T-helper 22 cell (primary cell): ENCODE results near the gene OR5C1.
"Not testable (repeated sequence)": the region's sequence is repeated elsewhere in the genome, so short reads cannot be mapped to it uniquely, and the experiment has no call there.

Experiments
- DNase-seq: peaks from one replicate; pipeline ENCODE4 v3.0.0-alpha.2; 2020; ENCODE audit warnings: low read depth

OR5C1 gene

DNA sequence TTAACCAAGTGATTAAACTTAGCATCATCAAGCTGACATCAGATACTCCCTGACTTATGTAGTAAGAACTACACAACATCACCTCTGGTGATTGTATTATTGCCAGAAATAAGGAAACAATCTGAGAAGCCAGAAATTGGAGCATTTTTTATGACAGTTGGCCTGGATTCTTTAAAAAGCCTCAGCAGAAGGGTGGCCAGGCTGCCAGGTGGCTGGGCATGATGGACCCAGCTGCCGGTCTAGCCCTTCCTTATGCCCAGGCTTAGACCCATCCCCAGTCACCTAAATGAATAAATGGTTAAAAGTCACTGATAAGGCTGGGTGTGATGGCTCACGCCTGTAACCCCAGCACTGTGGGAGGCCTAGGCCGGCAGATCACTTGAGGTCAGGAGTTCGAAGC, 24.0 kb downstream of the OR5C1 start:
- no peak for DNase-seq

DNA sequence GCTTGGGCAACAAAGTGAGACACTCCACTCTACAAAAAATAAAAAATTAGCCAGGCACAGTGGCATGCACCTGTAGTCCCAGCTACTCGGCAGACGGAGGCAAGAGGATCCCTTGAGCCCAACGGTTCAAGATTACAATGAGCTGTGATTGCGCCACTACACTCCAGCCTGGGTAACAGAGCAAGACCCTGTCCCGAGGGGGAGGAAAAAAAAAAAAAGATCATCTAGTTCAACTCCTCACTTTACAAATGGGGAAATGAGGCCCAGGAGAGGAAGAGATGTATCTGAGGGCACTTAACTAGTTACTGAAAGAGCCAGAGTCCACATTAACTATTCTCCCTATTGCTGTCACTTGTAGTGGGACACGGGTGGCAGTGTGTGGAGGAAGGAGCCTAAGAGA, 25.8 kb downstream of the OR5C1 start:
- no peak for DNase-seq

DNA sequence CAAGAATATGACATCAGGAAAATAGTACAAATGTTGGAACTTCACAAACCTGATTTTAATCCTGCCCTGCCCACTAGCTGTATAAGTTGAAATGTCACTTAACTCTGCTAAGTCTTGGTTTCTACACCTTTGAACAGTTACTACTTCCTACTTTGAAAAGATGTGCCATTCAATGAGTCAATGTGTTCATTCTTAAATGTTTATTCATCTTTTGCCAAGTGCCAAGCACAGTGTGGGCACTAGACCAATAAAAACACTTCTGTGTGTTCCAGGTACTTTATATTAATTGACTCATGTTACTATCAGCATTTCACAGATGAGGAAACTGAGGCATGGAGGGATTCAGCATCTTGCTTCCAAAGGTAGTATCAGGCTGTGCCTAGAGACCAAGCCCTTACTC, 26.8 kb downstream of the OR5C1 start:
- no peak for DNase-seq

DNA sequence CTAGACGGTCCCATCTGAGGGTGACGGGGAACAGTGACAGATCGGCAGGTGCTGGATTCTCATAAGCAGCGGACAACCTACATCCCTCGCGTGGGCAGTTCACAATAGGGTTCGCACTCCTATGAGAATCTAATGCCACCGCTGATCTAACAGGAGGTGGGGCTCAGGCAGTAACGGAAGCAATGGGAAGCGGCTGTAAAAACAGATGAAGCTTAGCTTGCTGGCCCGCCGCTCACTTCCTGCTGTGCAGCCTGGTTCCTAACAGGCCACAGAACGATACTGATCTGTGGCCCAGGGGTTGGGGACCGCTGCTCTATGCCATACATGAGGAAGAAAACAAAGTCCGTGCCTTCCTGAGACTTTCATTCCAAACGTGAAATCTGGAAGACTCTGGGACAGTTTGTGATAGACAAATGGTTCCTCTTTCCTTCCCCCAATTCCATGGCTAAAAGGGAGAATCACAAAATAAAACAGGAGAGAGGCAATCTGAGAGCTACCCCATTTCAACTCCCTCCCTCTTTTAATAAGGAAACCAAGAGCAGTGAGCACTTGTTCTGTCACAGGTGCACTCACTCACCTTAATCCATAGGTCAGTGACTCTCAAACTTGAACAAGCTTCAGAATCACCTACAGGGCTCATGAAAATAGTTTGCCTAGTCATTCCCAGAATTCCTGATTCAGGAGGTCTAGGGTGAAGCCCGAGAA, 27.6 kb downstream of the OR5C1 start:
- peak; percentile 26 for DNase-seq

DNA sequence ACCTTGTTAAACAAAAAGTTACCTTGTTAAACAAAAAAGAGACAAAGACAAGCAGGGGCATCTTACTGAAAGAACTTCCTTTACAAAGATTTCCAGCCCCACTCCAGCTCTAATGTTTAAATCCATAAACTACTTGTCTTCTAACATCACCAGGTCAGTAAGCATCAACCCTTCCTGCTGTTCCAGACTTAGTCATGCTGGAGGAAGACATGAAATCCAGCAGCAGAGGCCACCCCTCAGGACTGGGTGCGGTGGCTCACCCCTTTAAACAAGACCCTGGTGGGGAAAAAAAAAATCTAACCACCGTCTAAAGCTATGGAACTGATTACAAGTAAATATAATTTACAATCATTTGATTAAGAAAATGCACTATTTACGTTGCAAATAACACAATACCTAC, 30.6 kb downstream of the OR5C1 start:
- no peak for DNase-seq

DNA sequence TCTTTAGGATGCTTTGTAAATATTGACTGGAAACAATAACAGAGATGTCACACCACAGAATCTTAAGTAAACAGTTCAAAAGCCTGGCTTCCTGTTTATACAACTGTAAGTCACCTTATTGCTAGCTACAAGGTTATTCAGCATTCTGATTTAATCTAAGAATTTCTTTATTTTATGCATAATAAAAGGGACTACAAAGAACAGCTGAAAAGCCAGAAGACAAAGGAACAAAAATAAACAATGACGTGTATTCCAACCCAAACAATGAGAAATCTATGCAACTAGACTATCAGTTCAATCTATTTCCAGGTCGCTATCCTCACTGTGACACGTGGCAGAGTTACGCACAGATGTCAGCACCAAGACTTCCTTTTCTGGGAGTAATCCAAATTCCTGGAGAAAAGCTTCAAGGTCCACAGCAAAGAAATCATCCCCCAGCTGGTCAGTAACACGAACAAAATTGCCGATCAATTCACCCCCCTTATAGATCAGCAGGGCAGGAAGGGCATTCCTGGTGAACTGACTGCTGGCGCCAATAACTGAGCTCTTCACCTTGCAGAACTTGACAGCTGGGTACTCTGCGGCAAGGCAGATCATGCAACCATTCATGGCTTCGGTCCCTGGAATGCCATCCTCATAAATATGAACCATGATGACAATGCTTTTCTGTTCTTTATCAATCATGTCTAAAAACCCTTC, 31.2 kb downstream of the OR5C1 start:
- no peak for DNase-seq

DNA sequence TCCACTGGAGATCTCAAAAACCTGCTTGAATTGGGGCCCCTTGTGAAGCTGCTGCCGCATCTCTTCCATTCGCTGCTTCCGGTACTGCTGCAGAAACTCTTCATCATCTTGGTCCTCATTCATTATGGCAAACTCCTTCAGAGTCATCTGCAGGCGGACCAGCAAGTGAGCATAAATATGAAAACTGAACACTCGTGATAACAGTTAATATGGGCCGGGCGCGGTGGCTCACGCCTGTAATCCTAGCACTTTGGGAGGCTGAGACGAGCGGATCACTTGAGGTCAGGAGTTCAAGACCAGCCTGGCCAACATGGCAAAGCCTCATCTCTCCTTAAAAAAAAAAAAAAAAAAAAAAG, 31.7 kb downstream of the OR5C1 start:
- DNase-seq, result no peak

DNA sequence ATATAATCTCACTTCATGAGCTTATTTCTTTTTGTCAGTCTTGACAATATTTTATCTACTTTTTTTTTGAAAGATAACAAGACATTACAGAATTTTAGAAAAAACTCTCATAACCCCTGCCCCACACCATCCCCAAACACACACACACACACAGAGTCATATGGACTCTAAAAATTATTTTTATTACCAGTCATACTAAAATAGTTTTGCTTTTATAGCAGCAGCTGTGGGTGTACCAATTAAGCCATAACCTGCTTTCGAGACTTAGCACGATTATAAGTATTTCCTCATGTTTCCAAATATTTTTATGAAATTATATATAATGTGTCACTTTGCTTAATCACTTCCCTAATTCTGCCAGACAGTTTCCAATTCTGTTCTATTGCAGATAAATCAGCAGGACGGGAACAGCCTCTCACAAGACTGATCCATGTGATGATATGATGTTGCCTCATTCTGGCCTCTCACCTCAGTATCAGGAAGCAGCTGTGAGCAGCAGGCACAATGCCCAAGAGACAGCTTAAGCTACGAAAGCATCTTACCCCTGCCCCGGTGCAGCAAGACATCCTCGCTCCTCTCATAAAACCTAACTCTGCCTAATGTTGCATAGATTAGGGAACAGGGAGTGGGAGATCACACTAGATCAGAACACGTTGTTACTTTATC, 32.7 kb downstream of the OR5C1 start:
- no peak for DNase-seq

DNA sequence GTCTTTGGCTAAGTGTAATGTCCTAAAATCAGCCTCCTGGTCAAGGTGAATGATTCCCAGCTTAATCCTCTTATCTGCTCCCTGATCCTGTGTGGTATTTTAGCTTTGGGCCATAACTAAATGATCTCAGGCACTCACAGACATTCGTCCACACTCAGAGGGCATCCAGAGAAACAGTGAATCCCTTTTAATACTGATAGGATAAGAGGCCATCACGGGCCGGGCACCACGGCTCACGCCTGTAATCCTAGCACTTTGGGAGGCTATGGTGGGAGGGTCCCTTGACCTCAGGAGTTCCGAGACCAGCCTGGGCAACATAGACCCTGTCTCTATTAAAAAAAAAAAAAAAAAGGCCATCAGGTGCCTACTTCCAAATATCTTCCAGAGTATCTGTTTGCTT, 33.3 kb downstream of the OR5C1 start:
- DNase-seq, result no peak

DNA sequence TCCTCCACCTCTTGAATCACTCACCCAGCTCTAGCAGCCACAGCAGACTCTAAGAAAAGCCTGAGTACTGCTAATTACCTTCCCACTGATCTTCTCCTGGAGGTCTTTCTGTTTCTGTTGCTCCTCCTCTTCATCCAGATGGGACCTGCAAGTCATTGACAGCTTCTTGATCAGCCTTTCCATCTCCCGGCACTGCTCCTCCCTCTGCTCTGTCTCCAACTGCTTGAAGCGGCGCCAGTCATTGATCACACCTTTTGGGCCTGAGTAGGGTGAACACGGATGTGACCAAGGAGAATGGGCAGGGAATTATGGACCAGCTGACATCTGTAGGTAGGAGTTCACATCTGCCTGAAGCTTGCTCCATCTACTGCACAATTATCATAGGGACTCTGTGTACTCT, 34.2 kb downstream of the OR5C1 start:
- no peak for DNase-seq

DNA sequence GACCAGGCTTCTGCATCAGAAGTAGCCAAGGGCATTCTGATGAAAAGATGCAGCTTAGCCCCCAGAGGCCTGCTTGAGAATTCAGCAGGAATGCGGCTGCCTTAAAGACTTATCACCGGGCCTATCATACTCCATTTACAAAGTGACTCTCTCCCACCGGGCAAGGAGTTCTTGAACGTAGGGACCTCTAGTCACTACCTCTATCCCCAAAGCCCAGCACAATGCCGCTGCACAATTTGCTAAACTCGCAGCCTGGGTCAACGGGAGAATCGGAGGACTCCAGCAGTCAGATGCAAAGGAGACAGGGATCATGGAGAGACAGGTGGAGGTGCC, 39.0 kb downstream of the OR5C1 start:
- DNase-seq, result no peak

DNA sequence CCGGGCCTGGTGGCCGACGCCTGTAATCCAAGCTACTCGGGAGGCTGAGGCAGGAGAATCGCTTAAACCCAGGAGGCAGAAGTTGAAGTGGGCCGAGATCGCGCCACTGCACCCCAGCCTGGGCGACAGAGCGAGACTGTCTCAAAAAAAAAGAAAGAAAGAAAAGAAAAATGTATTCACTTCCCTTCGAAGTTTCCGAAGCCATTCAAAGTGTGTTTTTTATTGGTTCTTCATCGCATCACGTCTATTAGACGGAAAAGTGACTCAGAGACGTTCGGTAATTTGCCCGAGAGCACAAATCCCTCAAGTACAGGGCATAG, 40.2 kb downstream of the OR5C1 start:
- DNase-seq, result not testable (repeated sequence)

DNA sequence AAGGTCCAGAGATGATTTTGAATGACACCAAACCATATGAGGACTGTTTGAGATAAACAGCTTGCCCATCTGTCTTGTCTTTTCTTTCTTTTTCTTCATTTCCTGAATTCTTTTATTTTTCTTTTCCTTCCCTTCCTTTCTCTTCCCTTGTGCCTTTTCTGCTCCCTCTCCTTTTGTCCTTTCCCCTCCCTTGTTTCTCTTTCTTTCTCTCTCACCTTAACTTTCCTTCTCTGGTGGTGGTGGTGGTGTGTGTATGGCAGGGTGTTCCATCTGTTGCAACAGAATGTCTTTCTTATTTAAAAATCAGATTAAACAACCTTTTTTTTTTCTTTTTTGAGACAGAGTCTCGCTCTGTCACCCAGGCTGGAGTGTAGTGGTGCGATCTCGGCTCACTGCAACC, 43.5 kb downstream of the OR5C1 start:
- DNase-seq, result no peak

DNA sequence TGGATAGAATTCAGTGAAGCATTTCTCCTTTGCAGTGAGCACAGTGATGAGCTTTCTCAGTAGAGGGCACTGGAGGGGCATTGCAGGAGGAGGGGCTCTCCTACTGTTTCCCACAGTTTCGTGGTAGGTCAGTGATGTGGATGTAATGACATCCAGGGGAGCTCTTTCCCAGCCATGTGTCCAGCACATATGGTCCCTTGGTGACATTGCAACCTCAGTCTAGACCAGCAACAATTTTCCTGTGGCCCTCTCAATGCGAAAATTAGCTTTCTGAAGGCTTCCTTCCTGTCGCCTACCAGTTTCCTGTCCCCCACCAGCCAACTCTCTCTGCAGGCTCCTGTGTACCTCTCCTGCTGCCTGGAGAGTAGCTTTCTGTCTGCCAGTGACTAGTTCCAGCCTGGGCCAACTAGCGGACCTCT, 46.6 kb downstream of the OR5C1 start:
- DNase-seq, result no peak

DNA sequence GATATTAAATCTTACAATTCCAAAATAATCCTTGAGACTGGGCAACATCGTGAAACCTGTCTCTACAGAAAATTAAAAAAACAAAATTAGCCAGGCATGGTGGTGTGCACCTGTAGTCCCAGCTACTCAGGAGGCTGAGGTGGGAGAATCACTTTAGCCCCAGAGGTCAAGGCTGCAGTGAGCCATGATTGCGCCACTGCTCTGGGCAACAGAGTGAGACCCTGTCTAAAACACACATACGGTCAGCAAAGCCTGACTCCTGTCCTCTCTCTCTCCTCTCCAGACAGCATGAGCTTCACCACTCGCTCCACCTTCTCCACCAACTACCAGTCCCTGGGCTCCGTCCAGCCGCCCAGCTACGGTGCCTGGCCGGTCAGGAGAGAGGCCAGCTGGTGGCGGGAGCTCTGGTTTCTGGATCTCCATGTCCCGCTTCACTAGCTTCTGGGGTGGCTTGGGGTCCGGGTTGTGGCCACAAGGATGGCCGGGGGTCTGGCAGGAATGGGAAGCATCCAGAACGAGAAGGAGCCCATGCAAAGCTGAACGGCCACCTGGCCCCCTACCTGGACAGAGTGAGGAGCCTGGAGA, 48.6 kb downstream of the OR5C1 start:
- DNase-seq, result no peak

DNA sequence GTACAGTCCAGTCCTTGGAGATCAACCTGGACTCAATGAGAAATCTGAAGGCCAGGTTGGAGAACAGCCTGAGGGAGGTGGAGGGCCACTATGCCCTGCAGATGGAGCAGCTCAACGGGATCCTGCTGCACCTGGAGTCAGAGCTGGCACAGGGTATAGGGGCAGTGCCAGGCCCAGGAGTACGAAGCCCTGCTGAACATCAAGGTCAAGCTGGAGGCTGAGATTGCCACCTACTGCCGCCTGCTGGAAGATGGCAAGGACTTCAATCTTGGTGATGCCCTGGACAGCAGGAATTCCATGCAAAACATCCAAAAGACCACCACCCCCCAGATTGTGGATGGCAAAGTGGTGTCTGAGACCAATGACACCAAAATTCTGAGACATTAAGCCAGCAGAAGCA, 49.7 kb downstream of the OR5C1 start:
- not testable (repeated sequence) for DNase-seq
